Activated CD4-positive, alpha-beta memory T cell treated with anti-CD3 and anti-CD28 coated beads, Interleukin-2, amount 10 ng/mL, durations not matched to agents 7 days and 5 days (primary cell): ENCODE measurements around the gene PAGR1. TPM values are rescaled to one million over a fixed set of nuclear protein-coding genes. Genes with fewer than 3 reads are reported as not detected.
"Not testable (repeated sequence)": the region's sequence is repeated elsewhere in the genome, so short reads cannot be mapped to it uniquely, and the experiment has no call there.

Source experiments
- CTCF ChIA-PET: fragments of 350-600 bp; sonication (Branson Sonifier 250); formaldehyde crosslinking; loops from one replicate; lab custom pipeline; 2021; ENCODE audit warnings: antibody characterized with exemption, inconsistent platforms; lab: Charles Lee
- POLR2A ChIA-PET: fragments of 350-600 bp; sonication (Branson Sonifier 250); formaldehyde crosslinking; loops from one replicate; lab custom pipeline; 2021; ENCODE audit warnings: antibody characterized with exemption; lab: Charles Lee
- DNase-seq: peaks from one replicate; pipeline ENCODE4 v3.0.0-alpha.2; 2020
- H3K27ac Mint-ChIP-seq: one replicate; pipeline ENCODE4 v1.8.0; 2021; ENCODE audit warnings: mild to moderate bottlenecking, mixed read lengths
- H3K27me3 Mint-ChIP-seq: one replicate; pipeline ENCODE4 v1.8.0; 2021; ENCODE audit warnings: mixed read lengths
- H3K36me3 Mint-ChIP-seq: one replicate; pipeline ENCODE4 v1.8.0; 2021; ENCODE audit warnings: low read depth, mixed read lengths
- H3K4me1 Mint-ChIP-seq: one replicate; pipeline ENCODE4 v1.8.0; 2021; ENCODE audit warnings: mixed read lengths
- H3K4me3 Mint-ChIP-seq: one replicate; pipeline ENCODE4 v1.8.0; 2021; ENCODE audit warnings: mild to moderate bottlenecking, mixed read lengths
- H3K9me3 Mint-ChIP-seq: one replicate; pipeline ENCODE4 v1.8.0; 2021; ENCODE audit warnings: mixed read lengths
- total RNA-seq, 2 experiments: library from RNA; stranded (reverse); gene quantifications; one replicate each; pipeline ENCODE4 v1.2.3, GENCODE V29; 2021

Gene PAGR1
- total RNA-seq, result 10 to 100 TPM; 26.6 to 28.4 TPM

- H3K4me1 Mint-ChIP-seq, result peaks cover 72% of the 10 kb centered on the region
- H3K36me3 Mint-ChIP-seq, result peaks cover 44% of the 10 kb centered on the region
- peak within 1 kb of the TSS; percentile 94 for H3K27ac Mint-ChIP-seq
- POLR2A ChIA-PET, result interaction anchor here (0.9 to 10.3 kb wide), 13 partner anchors 10 to 367 kb away, joined by 3 to 206 read pairs (median 4); partner anchors contain the start of genes C16orf54, CORO1A, KCTD13 and KIF22
- peak; percentile 99 for DNase-seq
- H3K4me3 Mint-ChIP-seq, result peak within 1 kb of the TSS; percentile 94
- H3K9me3 Mint-ChIP-seq, result no peaks in the 10 kb centered on the region
- peaks cover 11% of the 10 kb centered on the region for H3K27me3 Mint-ChIP-seq
- CTCF ChIA-PET, result interaction anchor here (0.5 to 8.1 kb wide), 39 partner anchors 8 to 794 kb away, joined by 3 to 86 read pairs (median 5); partner anchors contain the start of genes ALDOA, C16orf54, CDIPT and HIRIP3
These were observed at the start of gene PAGR1 for GRCh38 chr16:29815793-29816693. Gene PAGR1, plus strand, starts transcription at chr16:29816152. Its CDS starts 374 bp downstream, at chr16:29816526.

- ChIA-PET CTCF (interaction anchor here (0.8 kb wide), 1 partner anchor 28 kb away, joined by 3 read pairs; no protein-coding TSS in a partner anchor), POLR2A (no interaction called here)
- Mint-ChIP-seq H3K36me3 (no peaks in the 10 kb centered on the region), H3K27me3 (no peaks in the 10 kb centered on the region), H3K27ac (no peak overlapping the region), H3K4me1 (peaks cover 1% of the 10 kb centered on the region), H3K4me3 (no peak overlapping the region), H3K9me3 (no peaks in the 10 kb centered on the region)
- DNase-seq, result no peak
These were observed 49.4 kb upstream of the PAGR1 start for GRCh38 chr16:29766571-29766970.

GRCh38 chr16:29767062-29767461, 48.9 kb upstream of the PAGR1 start:
- POLR2A ChIA-PET, result interaction anchor here (0.6 kb wide), 1 partner anchor 368 kb away, joined by 3 read pairs; no protein-coding TSS in a partner anchor
- Mint-ChIP-seq H3K4me3 (no peak overlapping the region), H3K36me3 (no peaks in the 10 kb centered on the region), H3K27ac (no peak overlapping the region), H3K4me1 (no peaks in the 10 kb centered on the region), H3K27me3 (no peaks in the 10 kb centered on the region), H3K9me3 (no peaks in the 10 kb centered on the region)
- CTCF ChIA-PET, result interaction anchor here (0.8 to 2.0 kb wide), 3 partner anchors 18 to 37 kb away, joined by 3 to 7 read pairs (median 3); no protein-coding TSS in a partner anchor
- no peak for DNase-seq

- H3K4me3 Mint-ChIP-seq, result no peak overlapping the region
- no peaks in the 10 kb centered on the region for H3K9me3 Mint-ChIP-seq
- no peaks in the 10 kb centered on the region for H3K36me3 Mint-ChIP-seq
- POLR2A ChIA-PET, result interaction anchor here (1.1 to 2.2 kb wide), 4 partner anchors 21 to 39 kb away, joined by 3 to 10 read pairs (median 4); partner anchors contain the start of genes C16orf54, KIF22 and MAZ
- no peaks in the 10 kb centered on the region for H3K4me1 Mint-ChIP-seq
- DNase-seq, result no peak
- peaks cover 1% of the 10 kb centered on the region for H3K27me3 Mint-ChIP-seq
- no peak overlapping the region for H3K27ac Mint-ChIP-seq
- CTCF ChIA-PET, result interaction anchor here (0.9 kb wide), 1 partner anchor 69 kb away, joined by 4 read pairs; no protein-coding TSS in a partner anchor
These were observed 46.4 kb upstream of the PAGR1 start for GRCh38 chr16:29769507-29769906.

GRCh38 chr16:29770250-29770929, 45.6 kb upstream of the PAGR1 start:
- Mint-ChIP-seq H3K4me3 (no peak overlapping the region), H3K27me3 (peaks cover 1% of the 10 kb centered on the region), H3K4me1 (no peaks in the 10 kb centered on the region), H3K36me3 (no peaks in the 10 kb centered on the region), H3K9me3 (no peaks in the 10 kb centered on the region), H3K27ac (no peak overlapping the region)
- DNase-seq, result no peak
- ChIA-PET CTCF (interaction anchor here (1.8 kb wide), 1 partner anchor 15 kb away, joined by 6 read pairs; no protein-coding TSS in a partner anchor), POLR2A (interaction anchor here (1.1 to 2.2 kb wide), 2 partner anchors 24 to 38 kb away, joined by 3 to 6 read pairs; partner anchors contain the start of gene C16orf54)

GRCh38 chr16:29772330-29772729, 43.6 kb upstream of the PAGR1 start:
- H3K4me3 Mint-ChIP-seq, H3K4me1 Mint-ChIP-seq, H3K27me3 Mint-ChIP-seq, H3K36me3 Mint-ChIP-seq, DNase-seq, H3K27ac Mint-ChIP-seq, H3K9me3 Mint-ChIP-seq: not testable (repeated sequence)
- ChIA-PET POLR2A (interaction anchor here (0.9 to 2.2 kb wide), 3 partner anchors 13 to 26 kb away, joined by 3 to 8 read pairs (median 4); partner anchors contain the start of gene KIF22), CTCF (interaction anchor here (0.6 to 1.1 kb wide), 3 partner anchors 20 to 76 kb away, joined by 3 read pairs; partner anchors contain the start of gene PAGR1)

- no peak overlapping the region for H3K27ac Mint-ChIP-seq
- no peaks in the 10 kb centered on the region for H3K9me3 Mint-ChIP-seq
- ChIA-PET CTCF (interaction anchor here (1.8 kb wide), 1 partner anchor 10 kb away, joined by 9 read pairs; no protein-coding TSS in a partner anchor), POLR2A (no interaction called here)
- no peak for DNase-seq
- H3K27me3 Mint-ChIP-seq, result peaks cover 17% of the 10 kb centered on the region
- no peaks in the 10 kb centered on the region for H3K4me1 Mint-ChIP-seq
- no peak overlapping the region for H3K4me3 Mint-ChIP-seq
- no peaks in the 10 kb centered on the region for H3K36me3 Mint-ChIP-seq
These were observed 41.2 kb upstream of the PAGR1 start for GRCh38 chr16:29774730-29775129.

- H3K9me3 Mint-ChIP-seq, result no peaks in the 10 kb centered on the region
- CTCF ChIA-PET, result no interaction called here
- H3K27me3 Mint-ChIP-seq, result peaks cover 19% of the 10 kb centered on the region
- POLR2A ChIA-PET, result interaction anchor here (0.9 kb wide), 1 partner anchor 21 kb away, joined by 3 read pairs; no protein-coding TSS in a partner anchor
- no peaks in the 10 kb centered on the region for H3K36me3 Mint-ChIP-seq
- no peaks in the 10 kb centered on the region for H3K4me1 Mint-ChIP-seq
- DNase-seq, result no peak
- H3K4me3 Mint-ChIP-seq, result no peak overlapping the region
- no peak overlapping the region for H3K27ac Mint-ChIP-seq
These were observed 40.1 kb upstream of the PAGR1 start for GRCh38 chr16:29775742-29776408.

- Mint-ChIP-seq H3K4me3 (no peak within 1 kb of the TSS), H3K27ac (no peak within 1 kb of the TSS), H3K4me1 (no peaks in the 10 kb centered on the region), H3K27me3 (peaks cover 25% of the 10 kb centered on the region), H3K9me3 (no peaks in the 10 kb centered on the region), H3K36me3 (peaks cover under 1% of the 10 kb centered on the region)
- CTCF ChIA-PET, result interaction anchor here (1.3 to 2.3 kb wide), 2 partner anchors 12 to 78 kb away, joined by 4 to 8 read pairs; partner anchors contain the start of gene KIF22
- DNase-seq, result no peak
- POLR2A ChIA-PET, result interaction anchor here (1.4 kb wide), 1 partner anchor 31 kb away, joined by 5 read pairs; no protein-coding TSS in a partner anchor
These were observed 38.2 kb upstream of the PAGR1 start, which contains the start of gene ZG16 for GRCh38 chr16:29777576-29778350. Gene ZG16, plus strand, starts transcription at chr16:29778256. Its CDS starts 1,011 bp downstream, at chr16:29779267.

GRCh38 chr16:29779474-29779873, 36.5 kb upstream of the PAGR1 start:
- Mint-ChIP-seq H3K4me3 (no peak overlapping the region), H3K27me3 (peaks cover 29% of the 10 kb centered on the region), H3K36me3 (peaks cover 3% of the 10 kb centered on the region), H3K9me3 (no peaks in the 10 kb centered on the region), H3K27ac (no peak overlapping the region), H3K4me1 (peaks cover 11% of the 10 kb centered on the region)
- DNase-seq, result no peak
- POLR2A ChIA-PET, result no interaction called here
- CTCF ChIA-PET, result interaction anchor here (1.1 kb wide), 1 partner anchor 79 kb away, joined by 3 read pairs; no protein-coding TSS in a partner anchor
